ENCODE results near the gene CACNA1B.
A peak's percentile ranks its signal among the peaks of the same experiment; 100 is the strongest.
"Not testable (repeated sequence)": the region's sequence is repeated elsewhere in the genome, so short reads cannot be mapped to it uniquely, and the experiment has no call there.

Gene CACNA1B

GRCh38 chr9:138009803-138010690 is 132.5 kb downstream of the CACNA1B start:
- ATAC-seq = no peak
- H3K4me3 Mint-ChIP-seq = no peak overlapping the region
- peaks cover 23% of the 10 kb centered on the region for H3K27me3 Mint-ChIP-seq
- no peaks in the 10 kb centered on the region for H3K36me3 Mint-ChIP-seq
- H3K9me3 Mint-ChIP-seq = no peaks in the 10 kb centered on the region
- no peak overlapping the region for H3K27ac Mint-ChIP-seq
- no peaks in the 10 kb centered on the region for H3K4me1 Mint-ChIP-seq

- H3K4me1 Mint-ChIP-seq = no peaks in the 10 kb centered on the region
- H3K4me3 Mint-ChIP-seq = no peak overlapping the region
- no peak for ATAC-seq
- no peaks in the 10 kb centered on the region for H3K36me3 Mint-ChIP-seq
- H3K27ac Mint-ChIP-seq = no peak overlapping the region
- H3K9me3 Mint-ChIP-seq = no peaks in the 10 kb centered on the region
- peaks cover 17% of the 10 kb centered on the region for H3K27me3 Mint-ChIP-seq
These were observed 133.3 kb downstream of the CACNA1B start for GRCh38 chr9:138010861-138011260.

GRCh38 chr9:138011951-138012500 is 134.4 kb downstream of the CACNA1B start:
- H3K27ac Mint-ChIP-seq = no peak overlapping the region

GRCh38 chr9:138013273-138013672 is 135.7 kb downstream of the CACNA1B start:
- H3K4me1 Mint-ChIP-seq = no peaks in the 10 kb centered on the region
- H3K36me3 Mint-ChIP-seq = no peaks in the 10 kb centered on the region
- no peak for ATAC-seq
- H3K27ac Mint-ChIP-seq = no peak overlapping the region
- H3K4me3 Mint-ChIP-seq = no peak overlapping the region
- H3K27me3 Mint-ChIP-seq = no peaks in the 10 kb centered on the region
- H3K9me3 Mint-ChIP-seq = no peaks in the 10 kb centered on the region

More at GRCh38 chr9:138011951-138012500, 134.4 kb downstream of the CACNA1B start:
- ATAC-seq = no peak
- Mint-ChIP-seq H3K4me1 (no peaks in the 10 kb centered on the region), H3K36me3 (no peaks in the 10 kb centered on the region), H3K27me3 (peaks cover 6% of the 10 kb centered on the region), H3K9me3 (no peaks in the 10 kb centered on the region), H3K4me3 (no peak overlapping the region)

GRCh38 chr9:138013836-138014562 is 136.4 kb downstream of the CACNA1B start:
- Mint-ChIP-seq H3K27me3 (no peaks in the 10 kb centered on the region), H3K27ac (no peak overlapping the region), H3K9me3 (no peaks in the 10 kb centered on the region)

GRCh38 chr9:138014563-138014945 is 137.0 kb downstream of the CACNA1B start:
- Mint-ChIP-seq H3K9me3 (no peaks in the 10 kb centered on the region), H3K27ac (no peak overlapping the region), H3K36me3 (no peaks in the 10 kb centered on the region), H3K27me3 (no peaks in the 10 kb centered on the region), H3K4me1 (no peaks in the 10 kb centered on the region), H3K4me3 (no peak overlapping the region)
- ATAC-seq = no peak

More at GRCh38 chr9:138013836-138014562, 136.4 kb downstream of the CACNA1B start:
- H3K4me3 Mint-ChIP-seq = no peak overlapping the region
- no peaks in the 10 kb centered on the region for H3K4me1 Mint-ChIP-seq
- ATAC-seq = no peak
- no peaks in the 10 kb centered on the region for H3K36me3 Mint-ChIP-seq

GRCh38 chr9:138015021-138015829 is 137.6 kb downstream of the CACNA1B start:
- H3K27ac Mint-ChIP-seq = no peak overlapping the region
- H3K9me3 Mint-ChIP-seq = no peaks in the 10 kb centered on the region
- H3K4me1 Mint-ChIP-seq = no peaks in the 10 kb centered on the region
- H3K36me3 Mint-ChIP-seq = no peaks in the 10 kb centered on the region
- H3K4me3 Mint-ChIP-seq = no peak overlapping the region
- H3K27me3 Mint-ChIP-seq = no peaks in the 10 kb centered on the region
- no peak for ATAC-seq

- ATAC-seq = no peak
- H3K27ac Mint-ChIP-seq = no peak overlapping the region
- no peak overlapping the region for H3K4me3 Mint-ChIP-seq
- H3K27me3 Mint-ChIP-seq = no peaks in the 10 kb centered on the region
- no peaks in the 10 kb centered on the region for H3K36me3 Mint-ChIP-seq
- no peaks in the 10 kb centered on the region for H3K4me1 Mint-ChIP-seq
- no peaks in the 10 kb centered on the region for H3K9me3 Mint-ChIP-seq
These were observed 139.0 kb downstream of the CACNA1B start for GRCh38 chr9:138016406-138017187.

GRCh38 chr9:138017200-138017599 is 139.6 kb downstream of the CACNA1B start:
- H3K9me3 Mint-ChIP-seq = no peaks in the 10 kb centered on the region
- no peaks in the 10 kb centered on the region for H3K27me3 Mint-ChIP-seq
- ATAC-seq = no peak
- H3K4me3 Mint-ChIP-seq = no peak overlapping the region
- no peak overlapping the region for H3K27ac Mint-ChIP-seq
- H3K36me3 Mint-ChIP-seq = no peaks in the 10 kb centered on the region
- H3K4me1 Mint-ChIP-seq = no peaks in the 10 kb centered on the region

- ATAC-seq, H3K4me3 Mint-ChIP-seq: not testable (repeated sequence)
These were observed 141.9 kb downstream of the CACNA1B start for GRCh38 chr9:138019514-138019913.

GRCh38 chr9:138020120-138020794 is 142.7 kb downstream of the CACNA1B start:
- no peak overlapping the region for H3K27ac Mint-ChIP-seq
- no peaks in the 10 kb centered on the region for H3K9me3 Mint-ChIP-seq
- ATAC-seq = peak; percentile 56
- H3K4me3 Mint-ChIP-seq = no peak overlapping the region
- H3K36me3 Mint-ChIP-seq = no peaks in the 10 kb centered on the region
- no peaks in the 10 kb centered on the region for H3K4me1 Mint-ChIP-seq
- H3K27me3 Mint-ChIP-seq = peaks cover 17% of the 10 kb centered on the region

More at GRCh38 chr9:138019514-138019913, 141.9 kb downstream of the CACNA1B start:
- not testable (repeated sequence) for H3K9me3 Mint-ChIP-seq, H3K36me3 Mint-ChIP-seq, H3K27ac Mint-ChIP-seq, H3K4me1 Mint-ChIP-seq
- H3K27me3 Mint-ChIP-seq = peaks cover 11% of the 10 kb centered on the region

- peaks cover 21% of the 10 kb centered on the region for H3K27me3 Mint-ChIP-seq
- no peaks in the 10 kb centered on the region for H3K9me3 Mint-ChIP-seq
- no peak for ATAC-seq
- no peaks in the 10 kb centered on the region for H3K36me3 Mint-ChIP-seq
- no peaks in the 10 kb centered on the region for H3K4me1 Mint-ChIP-seq
- no peak overlapping the region for H3K4me3 Mint-ChIP-seq
- no peak overlapping the region for H3K27ac Mint-ChIP-seq
These were observed 143.2 kb downstream of the CACNA1B start for GRCh38 chr9:138020795-138021182.

- H3K4me1 Mint-ChIP-seq = no peaks in the 10 kb centered on the region
- no peak for ATAC-seq
- no peaks in the 10 kb centered on the region for H3K36me3 Mint-ChIP-seq
- H3K9me3 Mint-ChIP-seq = no peaks in the 10 kb centered on the region
- H3K27ac Mint-ChIP-seq = no peak overlapping the region
- no peak overlapping the region for H3K4me3 Mint-ChIP-seq
- peaks cover 21% of the 10 kb centered on the region for H3K27me3 Mint-ChIP-seq
These were observed 143.9 kb downstream of the CACNA1B start for GRCh38 chr9:138021251-138022056.

Measured in stimulated activated memory B cell treated with anti-CD40 and anti-IgM and Interleukin-4, amounts not matched to agents 10 μg/mL and 1 μg/mL and 100 μg/mL, for 72 hours (primary cell).